IPS-15b (cell line): ENCODE data around the gene ISLR.

Experiments used
- H3K27me3 ChIP-seq: one replicate; pipeline ENCODE4 v1.6.1; 2013; ENCODE audit warnings: low read length; ENCODE audit not compliant: control insufficient read depth, insufficient read depth
- H3K36me3 ChIP-seq: one replicate; pipeline ENCODE4 v1.6.1; 2013; ENCODE audit warnings: low read length; ENCODE audit not compliant: control insufficient read depth, insufficient read depth
- H3K4me1 ChIP-seq: one replicate; pipeline ENCODE4 v1.6.1; 2013; ENCODE audit warnings: mild to moderate bottlenecking, low read length; ENCODE audit not compliant: control insufficient read depth, insufficient read depth
- H3K4me3 ChIP-seq: one replicate; pipeline ENCODE4 v1.5.1; 2013; ENCODE audit warnings: low read depth, low read length
- H3K9ac ChIP-seq: one replicate; pipeline ENCODE4 v1.6.1; 2013; ENCODE audit warnings: low read depth, mild to moderate bottlenecking, low read length
- H3K9me3 ChIP-seq: one replicate; pipeline ENCODE4 v1.6.1; 2013; ENCODE audit warnings: mild to moderate bottlenecking, low read length; ENCODE audit not compliant: control insufficient read depth, insufficient read depth

Gene ISLR

GRCh38 chr15:74167891-74168331 is 5.6 kb upstream of the ISLR start:
- H3K4me3 ChIP-seq, result no peak overlapping the region
- H3K4me1 ChIP-seq, result no peaks in the 10 kb centered on the region
- no peaks in the 10 kb centered on the region for H3K27me3 ChIP-seq
- no peaks in the 10 kb centered on the region for H3K9me3 ChIP-seq
- no peak overlapping the region for H3K9ac ChIP-seq
- H3K36me3 ChIP-seq, result no peaks in the 10 kb centered on the region

DNA sequence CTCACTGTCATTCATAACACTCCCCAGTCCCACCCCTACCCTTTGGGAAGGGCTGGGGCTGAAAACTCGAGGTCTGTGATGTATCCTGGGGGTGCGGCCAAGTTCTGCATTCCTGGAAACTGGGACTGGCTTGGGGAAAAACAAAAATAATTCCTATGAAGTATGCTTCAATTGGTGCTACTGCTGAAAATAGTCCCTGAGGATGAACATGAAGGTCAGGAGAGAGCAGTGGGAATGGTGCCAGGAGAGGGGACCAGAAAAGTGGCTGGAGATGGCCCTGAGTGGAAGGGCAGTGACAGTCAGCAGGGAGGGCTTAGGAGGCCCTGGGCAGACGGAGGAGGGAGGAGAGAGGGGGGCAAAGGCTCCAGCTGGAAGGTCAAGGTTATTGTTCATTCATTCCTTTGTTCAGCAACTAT is 4.8 kb upstream of the ISLR start:
- H3K36me3 ChIP-seq, result no peaks in the 10 kb centered on the region
- no peak overlapping the region for H3K9ac ChIP-seq
- H3K4me1 ChIP-seq, result peaks cover 6% of the 10 kb centered on the region
- H3K27me3 ChIP-seq, result no peaks in the 10 kb centered on the region
- H3K9me3 ChIP-seq, result no peaks in the 10 kb centered on the region
- H3K4me3 ChIP-seq, result no peak overlapping the region

DNA sequence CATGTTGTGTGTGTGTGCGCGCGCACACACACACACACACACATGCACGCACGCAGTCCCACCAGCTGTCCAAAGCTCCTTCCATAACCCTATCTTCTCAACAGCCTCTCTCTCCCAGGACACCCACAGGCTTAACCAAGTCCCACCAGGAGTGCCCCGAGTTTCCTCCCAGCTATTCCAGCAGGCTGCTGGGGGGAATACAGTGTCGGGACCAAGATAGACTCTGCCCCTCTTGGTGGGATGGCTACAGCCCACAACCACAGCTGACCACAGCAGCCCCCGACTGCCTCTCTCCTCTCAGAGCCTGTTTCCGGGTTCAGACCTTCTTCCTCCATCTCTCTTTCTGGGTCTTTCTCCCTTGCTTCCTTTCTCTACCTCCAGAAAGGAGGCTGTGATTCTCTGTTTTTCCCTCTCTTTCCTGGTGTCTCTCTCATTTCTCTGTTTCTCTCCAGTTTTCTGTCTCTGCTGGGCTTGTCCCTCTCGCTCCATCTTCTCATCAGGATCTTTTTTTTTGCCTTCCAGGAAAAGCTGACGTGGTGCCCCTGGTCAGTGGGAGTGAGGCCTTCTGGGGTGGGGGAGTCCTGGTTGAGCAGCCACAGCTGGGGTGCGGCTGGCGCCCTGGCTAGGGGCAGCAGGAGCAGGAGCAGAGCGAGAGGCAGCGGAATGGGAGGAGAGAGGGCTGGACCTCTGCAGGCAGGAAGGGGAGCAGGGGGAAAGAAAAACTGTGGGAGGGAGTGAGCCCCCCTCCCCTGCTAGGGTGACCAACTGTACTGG is 3.3 kb upstream of the ISLR start:
- H3K9ac ChIP-seq, result no peak overlapping the region
- H3K36me3 ChIP-seq, result no peaks in the 10 kb centered on the region
- H3K4me1 ChIP-seq, result peaks cover 6% of the 10 kb centered on the region
- no peaks in the 10 kb centered on the region for H3K9me3 ChIP-seq
- no peaks in the 10 kb centered on the region for H3K27me3 ChIP-seq
- no peak overlapping the region for H3K4me3 ChIP-seq

DNA sequence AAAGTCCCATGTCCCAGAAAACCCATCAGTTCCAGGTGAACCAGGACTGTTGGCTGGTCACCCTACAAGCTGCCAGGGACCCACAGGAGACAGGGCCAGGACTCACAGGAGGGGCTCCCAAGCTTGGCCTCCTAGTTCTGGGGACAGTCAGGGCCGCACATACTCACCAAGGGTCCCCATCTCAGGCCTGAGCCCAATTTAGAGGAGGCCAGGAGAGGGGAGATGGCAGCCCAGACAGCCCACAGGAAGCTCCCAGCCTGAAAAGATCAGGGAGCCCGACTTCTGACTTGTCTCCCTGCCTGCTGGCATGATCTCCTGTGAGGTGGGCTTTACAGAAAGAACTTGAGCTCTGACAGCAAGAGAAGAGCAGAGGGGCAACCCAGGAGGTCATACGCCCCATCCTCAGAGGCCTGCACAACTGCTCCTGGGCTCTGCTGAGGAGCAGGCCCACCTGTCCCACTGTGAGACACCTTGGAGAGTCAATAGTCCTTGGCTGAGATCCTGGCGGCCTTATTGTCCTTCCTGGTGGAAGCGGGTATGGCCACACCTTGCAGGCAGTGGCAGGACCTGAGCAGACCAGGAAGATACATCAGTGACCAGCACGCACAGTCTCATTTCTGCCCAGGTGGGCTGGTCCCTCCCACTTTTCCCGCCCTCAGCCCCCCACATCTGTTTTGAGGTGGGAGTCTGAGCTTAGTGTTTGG is 2.5 kb upstream of the ISLR start:
- H3K4me1 ChIP-seq, result peaks cover 6% of the 10 kb centered on the region
- H3K9ac ChIP-seq, result no peak overlapping the region
- H3K9me3 ChIP-seq, result no peaks in the 10 kb centered on the region
- H3K36me3 ChIP-seq, result no peaks in the 10 kb centered on the region
- H3K27me3 ChIP-seq, result no peaks in the 10 kb centered on the region
- H3K4me3 ChIP-seq, result no peak overlapping the region

GRCh38 chr15:74171965-74172541 is 1.5 kb upstream of the ISLR start:
- H3K9me3 ChIP-seq, result no peaks in the 10 kb centered on the region
- no peak overlapping the region for H3K4me3 ChIP-seq
- no peak overlapping the region for H3K9ac ChIP-seq
- no peaks in the 10 kb centered on the region for H3K36me3 ChIP-seq
- no peaks in the 10 kb centered on the region for H3K27me3 ChIP-seq
- peaks cover 6% of the 10 kb centered on the region for H3K4me1 ChIP-seq

DNA sequence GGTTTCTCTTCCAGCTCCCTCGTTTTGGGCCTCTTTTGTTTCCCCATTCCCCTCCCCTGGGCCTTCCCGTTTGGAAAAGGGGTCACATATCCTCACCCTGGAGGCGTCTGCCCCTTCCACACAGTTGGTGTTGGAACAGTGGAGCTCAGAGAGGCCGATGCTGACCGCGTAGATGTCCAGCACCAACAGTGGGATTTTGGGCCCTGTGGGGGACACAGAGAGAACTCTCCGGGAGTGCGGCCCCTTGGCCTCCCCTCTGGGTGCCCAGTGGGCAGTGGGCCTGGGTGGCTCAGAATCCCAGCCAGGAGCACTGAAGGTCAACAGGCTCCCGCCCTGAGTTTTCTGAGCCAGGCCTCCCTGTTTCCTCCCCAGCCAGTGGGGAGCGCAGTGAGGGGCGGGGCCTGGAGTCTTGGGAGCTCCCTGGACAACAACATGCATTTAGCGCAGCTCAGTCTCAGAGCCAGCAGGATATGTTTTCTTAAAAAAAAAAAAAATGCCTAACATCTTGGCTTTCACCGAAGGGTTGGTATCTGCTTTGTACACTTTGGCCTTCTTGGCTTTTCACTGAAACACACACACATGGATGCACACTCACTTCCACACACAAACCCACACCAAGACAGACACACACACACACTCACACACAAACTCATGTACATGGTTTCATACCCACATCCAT is 670 bp upstream of the ISLR start:
- Histone ChIP-seq H3K9me3 (no peaks in the 10 kb centered on the region), H3K4me1 (peaks cover 6% of the 10 kb centered on the region), H3K9ac (no peak overlapping the region), H3K4me3 (no peak overlapping the region), H3K36me3 (no peaks in the 10 kb centered on the region), H3K27me3 (no peaks in the 10 kb centered on the region)

GRCh38 chr15:74174219-74174957 is 878 bp downstream of the ISLR start:
- Histone ChIP-seq H3K4me1 (peaks cover 6% of the 10 kb centered on the region), H3K9ac (no peak overlapping the region), H3K27me3 (no peaks in the 10 kb centered on the region), H3K36me3 (no peaks in the 10 kb centered on the region), H3K4me3 (no peak overlapping the region), H3K9me3 (no peaks in the 10 kb centered on the region)

DNA sequence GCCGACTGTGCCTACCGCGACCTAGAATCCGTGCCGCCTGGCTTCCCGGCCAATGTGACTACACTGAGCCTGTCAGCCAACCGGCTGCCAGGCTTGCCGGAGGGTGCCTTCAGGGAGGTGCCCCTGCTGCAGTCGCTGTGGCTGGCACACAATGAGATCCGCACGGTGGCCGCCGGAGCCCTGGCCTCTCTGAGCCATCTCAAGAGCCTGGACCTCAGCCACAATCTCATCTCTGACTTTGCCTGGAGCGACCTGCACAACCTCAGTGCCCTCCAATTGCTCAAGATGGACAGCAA is 1.4 kb downstream of the ISLR start:
- Histone ChIP-seq H3K9me3 (no peaks in the 10 kb centered on the region), H3K36me3 (no peaks in the 10 kb centered on the region), H3K9ac (no peak overlapping the region), H3K4me3 (no peak overlapping the region), H3K4me1 (peaks cover 6% of the 10 kb centered on the region), H3K27me3 (no peaks in the 10 kb centered on the region)

DNA sequence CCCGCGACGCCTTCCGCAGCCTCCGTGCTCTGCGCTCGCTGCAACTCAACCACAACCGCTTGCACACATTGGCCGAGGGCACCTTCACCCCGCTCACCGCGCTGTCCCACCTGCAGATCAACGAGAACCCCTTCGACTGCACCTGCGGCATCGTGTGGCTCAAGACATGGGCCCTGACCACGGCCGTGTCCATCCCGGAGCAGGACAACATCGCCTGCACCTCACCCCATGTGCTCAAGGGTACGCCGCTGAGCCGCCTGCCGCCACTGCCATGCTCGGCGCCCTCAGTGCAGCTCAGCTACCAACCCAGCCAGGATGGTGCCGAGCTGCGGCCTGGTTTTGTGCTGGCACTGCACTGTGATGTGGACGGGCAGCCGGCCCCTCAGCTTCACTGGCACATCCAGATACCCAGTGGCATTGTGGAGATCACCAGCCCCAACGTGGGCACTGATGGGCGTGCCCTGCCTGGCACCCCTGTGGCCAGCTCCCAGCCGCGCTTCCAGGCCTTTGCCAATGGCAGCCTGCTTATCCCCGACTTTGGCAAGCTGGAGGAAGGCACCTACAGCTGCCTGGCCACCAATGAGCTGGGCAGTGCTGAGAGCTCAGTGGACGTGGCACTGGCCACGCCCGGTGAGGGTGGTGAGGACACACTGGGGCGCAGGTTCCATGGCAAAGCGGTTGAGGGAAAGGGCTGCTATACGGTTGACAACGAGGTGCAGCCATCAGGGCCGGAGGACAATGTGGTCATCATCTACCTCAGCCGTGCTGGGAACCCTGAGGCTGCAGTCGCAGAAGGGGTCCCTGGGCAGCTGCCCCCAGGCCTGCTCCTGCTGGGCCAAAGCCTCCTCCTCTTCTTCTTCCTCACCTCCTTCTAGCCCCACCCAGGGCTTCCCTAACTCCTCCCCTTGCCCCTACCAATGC is 2.0 kb downstream of the ISLR start:
- no peaks in the 10 kb centered on the region for H3K27me3 ChIP-seq
- peaks cover 6% of the 10 kb centered on the region for H3K4me1 ChIP-seq
- H3K4me3 ChIP-seq, result no peak overlapping the region
- no peak overlapping the region for H3K9ac ChIP-seq
- H3K9me3 ChIP-seq, result no peaks in the 10 kb centered on the region
- H3K36me3 ChIP-seq, result no peaks in the 10 kb centered on the region

- H3K4me3 ChIP-seq, result no peak overlapping the region
- H3K4me1 ChIP-seq, result peaks cover 6% of the 10 kb centered on the region
Measured at GRCh38 chr15:74176262-74177214, 3.0 kb downstream of the ISLR start.

More at GRCh38 chr15:74176262-74177214, 3.0 kb downstream of the ISLR start:
- no peaks in the 10 kb centered on the region for H3K36me3 ChIP-seq
- no peaks in the 10 kb centered on the region for H3K27me3 ChIP-seq
- H3K9ac ChIP-seq, result no peak overlapping the region
- no peaks in the 10 kb centered on the region for H3K9me3 ChIP-seq
